ENCODE results near the gene CWC27.
"Not testable (repeated sequence)": the region's sequence is repeated elsewhere in the genome, so short reads cannot be mapped to it uniquely, and the experiment has no call there.

The CWC27 gene

GRCh38 chr5:64900618-64901017, 131.9 kb downstream of the CWC27 start:
- H3K36me3 ChIP-seq = no peaks in the 10 kb centered on the region
- no peaks in the 10 kb centered on the region for H3K9me3 ChIP-seq (ENCODE audit: severe bottlenecking)
- no peaks in the 10 kb centered on the region for H3K27me3 ChIP-seq (ENCODE audit: insufficient read depth, low read depth, severe bottlenecking)
- TF ChIP-seq CTCF (IDR thresholded peaks at IDR 0.05; ENCODE audit: low read depth, low read length) = no peak
- H3K27ac ChIP-seq = no peak overlapping the region
- DNase-seq = no peak
- H3K4me3 ChIP-seq (ENCODE audit: low read depth, low read length) = no peak overlapping the region

GRCh38 chr5:64907399-64907798, 138.7 kb downstream of the CWC27 start:
- H3K4me3 ChIP-seq (ENCODE audit: low read depth, low read length); H3K9me3 ChIP-seq (ENCODE audit: severe bottlenecking); DNase-seq; H3K27me3 ChIP-seq (ENCODE audit: insufficient read depth, low read depth, severe bottlenecking); H3K36me3 ChIP-seq; H3K27ac ChIP-seq: not testable (repeated sequence)

- H3K27ac ChIP-seq = no peak overlapping the region
- H3K4me3 ChIP-seq (ENCODE audit: low read depth, low read length) = no peak overlapping the region
- no peaks in the 10 kb centered on the region for H3K27me3 ChIP-seq (ENCODE audit: insufficient read depth, low read depth, severe bottlenecking)
- no peaks in the 10 kb centered on the region for H3K36me3 ChIP-seq
- no peak for DNase-seq
- TF ChIP-seq CTCF (IDR thresholded peaks at IDR 0.05; ENCODE audit: low read depth, low read length) = no peak
- no peaks in the 10 kb centered on the region for H3K9me3 ChIP-seq (ENCODE audit: severe bottlenecking)
These were observed 145.7 kb downstream of the CWC27 start for GRCh38 chr5:64914396-64914795.

- no peak for TF ChIP-seq CTCF (IDR thresholded peaks at IDR 0.05; ENCODE audit: low read depth, low read length)
- Histone ChIP-seq H3K27ac (no peak overlapping the region), H3K4me3 (ENCODE audit: low read depth, low read length) (no peak overlapping the region), H3K9me3 (ENCODE audit: severe bottlenecking) (no peaks in the 10 kb centered on the region), H3K27me3 (ENCODE audit: insufficient read depth, low read depth, severe bottlenecking) (no peaks in the 10 kb centered on the region), H3K36me3 (no peaks in the 10 kb centered on the region)
- DNase-seq = no peak
These were observed 149.4 kb downstream of the CWC27 start for GRCh38 chr5:64918083-64918482.

GRCh38 chr5:64921386-64921785, 152.7 kb downstream of the CWC27 start:
- TF ChIP-seq CTCF (IDR thresholded peaks at IDR 0.05; ENCODE audit: low read depth, low read length) = no peak
- Histone ChIP-seq H3K36me3 (no peaks in the 10 kb centered on the region), H3K9me3 (ENCODE audit: severe bottlenecking) (no peaks in the 10 kb centered on the region), H3K27me3 (ENCODE audit: insufficient read depth, low read depth, severe bottlenecking) (no peaks in the 10 kb centered on the region), H3K27ac (no peak overlapping the region), H3K4me3 (ENCODE audit: low read depth, low read length) (no peak overlapping the region)
- no peak for DNase-seq

GRCh38 chr5:64923151-64923685, 154.5 kb downstream of the CWC27 start:
- H3K9me3 ChIP-seq (ENCODE audit: severe bottlenecking) = no peaks in the 10 kb centered on the region
- H3K36me3 ChIP-seq = no peaks in the 10 kb centered on the region
- H3K27ac ChIP-seq = no peak overlapping the region
- TF ChIP-seq CTCF (IDR thresholded peaks at IDR 0.05; ENCODE audit: low read depth, low read length) = no peak
- no peak for DNase-seq
- H3K4me3 ChIP-seq (ENCODE audit: low read depth, low read length) = no peak overlapping the region
- H3K27me3 ChIP-seq (ENCODE audit: insufficient read depth, low read depth, severe bottlenecking) = no peaks in the 10 kb centered on the region
